ENCODE measurements around the gene COL11A2. TPM values are rescaled to one million over a fixed set of nuclear protein-coding genes. Genes with fewer than 3 reads are reported as not detected.

COL11A2 gene
- total and polyA plus RNA-seq, 2 donors (not counting 3 experiments of a cell fraction or from before 2014, with no cell fraction given) = 0.65 to 1.3 TPM

DNA sequence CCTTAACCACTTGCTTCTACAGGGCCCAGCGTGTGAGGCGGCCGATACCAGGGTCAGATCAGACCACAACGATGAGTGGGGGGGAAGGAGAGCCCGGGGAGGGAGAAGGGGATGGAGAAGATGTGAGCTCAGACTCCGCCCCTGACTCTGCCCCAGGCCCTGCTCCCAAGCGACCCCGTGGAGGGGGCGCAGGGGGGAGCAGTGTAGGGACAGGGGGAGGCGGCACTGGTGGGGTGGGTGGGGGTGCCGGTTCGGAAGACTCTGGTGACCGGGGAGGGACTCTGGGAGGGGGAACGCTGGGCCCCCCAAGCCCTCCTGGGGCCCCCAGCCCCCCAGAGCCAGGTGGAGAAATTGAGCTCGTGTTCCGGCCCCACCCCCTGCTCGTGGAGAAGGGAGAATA, 18.9 kb upstream of the COL11A2 start:
- no peak for FAIRE-seq
- Histone ChIP-seq H4K20me1 (replicated peaks; ENCODE audit: control insufficient read depth, extremely low read depth, insufficient read depth, low read length) (no peaks in the 10 kb centered on the region), H3K27ac (ENCODE audit: insufficient read depth, low read depth, low read length) (no peak overlapping the region), H3K36me3 (ENCODE audit: control insufficient read depth in 2 of 2, extremely low read depth in 1 of 2, insufficient read depth in 2 of 2, low read length in 2 of 2) (peaks cover 0 to 3% of the 10 kb centered on the region in 2 experiments), H3K79me2 (ENCODE audit: control insufficient read depth, insufficient read depth, low read length) (no peaks in the 10 kb centered on the region), H3K27me3 (ENCODE audit: control insufficient read depth in 2 of 2, insufficient read depth in 2 of 2, low read length in 2 of 2) (peaks cover 3 to 5% of the 10 kb centered on the region in 2 experiments), H3K9ac (replicated peaks; ENCODE audit: extremely low read depth, insufficient read depth, low read length) (no peak overlapping the region), H3K4me3 (replicated peaks in 1 of 3; ENCODE audit: insufficient read depth in 1 of 3, low read depth in 1 of 3, low read length in 3 of 3) (no peak overlapping the region), H3K9me1 (replicated peaks; ENCODE audit: control insufficient read depth, extremely low read depth, insufficient read depth, low read length) (no peaks in the 10 kb centered on the region), H3K9me3 (replicated peaks; ENCODE audit: control insufficient read depth, insufficient read depth, low read length) (no peaks in the 10 kb centered on the region), H2AFZ (ENCODE audit: low read depth, low read length) (no peak overlapping the region), H3K4me2 (ENCODE audit: insufficient read depth, low read length) (no peak overlapping the region), H3K4me1 (ENCODE audit: control insufficient read depth, extremely low read depth, insufficient read depth, low read length) (peaks cover 17% of the 10 kb centered on the region)
- CTCF ChIA-PET = no interaction called here
- no TSS peak for BruUV-seq (replicated peaks)
- no peak for TF ChIP-seq MYC (IDR thresholded peaks at IDR 0.05; ENCODE audit: low read depth, low read length)
- no peak for TF ChIP-seq GATA2 (IDR thresholded peaks at IDR 0.05; ENCODE audit: insufficient read depth, insufficient read length, low read depth, low read length)
- TF ChIP-seq JUN (IDR thresholded peaks at IDR 0.05; ENCODE audit: borderline replicate concordance, insufficient read depth, insufficient read length, low read depth) = no peak
- TF ChIP-seq, protein P1, sequence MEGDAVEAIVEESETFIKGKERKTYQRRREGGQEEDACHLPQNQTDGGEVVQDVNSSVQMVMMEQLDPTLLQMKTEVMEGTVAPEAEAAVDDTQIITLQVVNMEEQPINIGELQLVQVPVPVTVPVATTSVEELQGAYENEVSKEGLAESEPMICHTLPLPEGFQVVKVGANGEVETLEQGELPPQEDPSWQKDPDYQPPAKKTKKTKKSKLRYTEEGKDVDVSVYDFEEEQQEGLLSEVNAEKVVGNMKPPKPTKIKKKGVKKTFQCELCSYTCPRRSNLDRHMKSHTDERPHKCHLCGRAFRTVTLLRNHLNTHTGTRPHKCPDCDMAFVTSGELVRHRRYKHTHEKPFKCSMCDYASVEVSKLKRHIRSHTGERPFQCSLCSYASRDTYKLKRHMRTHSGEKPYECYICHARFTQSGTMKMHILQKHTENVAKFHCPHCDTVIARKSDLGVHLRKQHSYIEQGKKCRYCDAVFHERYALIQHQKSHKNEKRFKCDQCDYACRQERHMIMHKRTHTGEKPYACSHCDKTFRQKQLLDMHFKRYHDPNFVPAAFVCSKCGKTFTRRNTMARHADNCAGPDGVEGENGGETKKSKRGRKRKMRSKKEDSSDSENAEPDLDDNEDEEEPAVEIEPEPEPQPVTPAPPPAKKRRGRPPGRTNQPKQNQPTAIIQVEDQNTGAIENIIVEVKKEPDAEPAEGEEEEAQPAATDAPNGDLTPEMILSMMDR (IDR thresholded peaks at IDR 0.05; ENCODE audit: extremely low read depth in 1 of 2, insufficient read depth in 1 of 2, low read depth in 1 of 2, low read length in 2 of 2) = no peak
- TF ChIP-seq EZH2 (IDR thresholded peaks at IDR 0.05; ENCODE audit: borderline replicate concordance, low read depth, low read length, severe bottlenecking) = no peak
- TF ChIP-seq, protein P2, sequence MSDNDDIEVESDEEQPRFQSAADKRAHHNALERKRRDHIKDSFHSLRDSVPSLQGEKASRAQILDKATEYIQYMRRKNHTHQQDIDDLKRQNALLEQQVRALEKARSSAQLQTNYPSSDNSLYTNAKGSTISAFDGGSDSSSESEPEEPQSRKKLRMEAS (IDR thresholded peaks at IDR 0.05; ENCODE audit: insufficient read depth, insufficient read length) = no peak
- no peak for TF ChIP-seq POLR2A (IDR thresholded peaks at IDR 0.05; ENCODE audit: low read depth, low read length)
- TF ChIP-seq FOS (IDR thresholded peaks at IDR 0.05; ENCODE audit: borderline replicate concordance, insufficient read depth, low read length) = no peak
- no peak for TF ChIP-seq POLR2AphosphoS5 (IDR thresholded peaks at IDR 0.05; ENCODE audit: insufficient read depth, low read depth, low read length)
- intact Hi-C loops (cut with micrococcal nuclease) (no loop called here), dilution Hi-C loops (cut with MboI; ENCODE audit: extremely low pct_ligation_motif_present, low sequenced_read_pairs) (no loop called here)
- POLR2A ChIA-PET = no interaction called here
- DNase-seq (ENCODE audit: low read depth, low spot score) = no peak

Measured in endothelial cell of umbilical vein (primary cell).